HUES64 (cell line): Measurements from ENCODE around the gene CDC14C. TPM values are rescaled to one million over a fixed set of nuclear protein-coding genes. Genes with fewer than 3 reads are reported as not detected.
"Not testable (repeated sequence)": the region's sequence is repeated elsewhere in the genome, so short reads cannot be mapped to it uniquely, and the experiment has no call there.

ENCODE experiments used
- H3K27ac ChIP-seq: 2 replicates; pipeline ENCODE4 v1.7.0; 2013; ENCODE audit warnings: low read depth, low read length, inconsistent platforms
- H3K27me3 ChIP-seq: 2 replicates; pipeline ENCODE4 v1.6.1; 2013; ENCODE audit warnings: mild to moderate bottlenecking, low read length; ENCODE audit not compliant: insufficient read depth
- H3K36me3 ChIP-seq: 2 replicates; pipeline ENCODE4 v1.6.1; 2013; ENCODE audit warnings: mild to moderate bottlenecking, low read length; ENCODE audit not compliant: insufficient read depth
- H3K4me1 ChIP-seq: 2 replicates; pipeline ENCODE4 v1.6.1; 2013; ENCODE audit warnings: mild to moderate bottlenecking, low read length, moderate library complexity; ENCODE audit not compliant: insufficient read depth
- H3K4me3 ChIP-seq: 2 replicates; pipeline ENCODE4 v1.5.1; 2013; ENCODE audit warnings: mild to moderate bottlenecking, low read length, moderate library complexity
- H3K9ac ChIP-seq: 2 replicates; pipeline ENCODE4 v1.6.1; 2013; ENCODE audit warnings: mild to moderate bottlenecking, low read depth, low read length
- H3K9me3 ChIP-seq: 2 replicates; pipeline ENCODE4 v1.6.1; 2013; ENCODE audit warnings: low read depth, low read length; ENCODE audit not compliant: insufficient read depth
- WGBS: fragments of 150-250, 120-280 bp; methylation state at CpG from one replicate; pipeline ENCODE4 v1.1.7; 2013; ENCODE audit warnings: missing lambda C conversion rate; 5-methylcytosine and 5-hydroxymethylcytosine counted together
- polyA plus RNA-seq, 2 experiments: library from polyadenylated mRNA; stranded (reverse); fragments of 50-300 nt; gene quantifications; one replicate each; pipeline ENCODE4 v1.2.3, GENCODE V29; 2013

Gene CDC14C
- polyA plus RNA-seq (2013, experiment 1 of 2): not detected
- not detected for polyA plus RNA-seq (2013, experiment 2 of 2)

DNA sequence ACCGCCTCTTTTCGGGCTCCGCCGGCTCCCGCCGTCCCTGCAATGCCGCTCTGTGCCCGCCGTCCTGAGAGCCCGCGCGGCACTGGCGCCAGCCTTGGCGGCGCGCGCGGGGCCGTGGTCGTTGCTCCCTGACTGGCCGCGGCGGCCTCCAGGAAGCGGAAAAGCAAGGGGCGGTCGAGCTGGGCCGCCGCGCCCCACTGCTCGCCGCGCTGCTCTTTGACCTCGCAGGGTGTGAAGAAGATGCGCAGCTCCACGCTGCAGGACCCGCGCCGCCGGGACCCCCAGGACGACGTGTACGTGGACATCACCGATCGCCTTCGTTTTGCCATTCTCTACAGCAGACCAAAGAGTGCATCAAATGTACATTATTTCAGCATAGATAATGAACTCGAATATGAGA, at the start of gene CDC14C:
Gene CDC14C, plus strand, starts transcription at position 115 of the 400 bp plus-strand sequence. Its CDS starts 126 bp downstream, at position 241.
- H3K27ac ChIP-seq: no peak within 1 kb of the TSS
- 95% methylated on average over 46 of the region's 46 CpGs for WGBS
- H3K27me3 ChIP-seq: no peaks in the 10 kb centered on the region
- no peak within 1 kb of the TSS for H3K9ac ChIP-seq
- no peaks in the 10 kb centered on the region for H3K9me3 ChIP-seq
- H3K36me3 ChIP-seq: no peaks in the 10 kb centered on the region
- no peak within 1 kb of the TSS for H3K4me3 ChIP-seq
- no peaks in the 10 kb centered on the region for H3K4me1 ChIP-seq

- Histone ChIP-seq H3K9me3 (no peaks in the 10 kb centered on the region), H3K4me3 (no peak overlapping the region), H3K27ac (no peak overlapping the region), H3K27me3 (no peaks in the 10 kb centered on the region), H3K4me1 (no peaks in the 10 kb centered on the region), H3K9ac (no peak overlapping the region), H3K36me3 (no peaks in the 10 kb centered on the region)
- 49% methylated on average over 14 of the region's 14 CpGs for WGBS
These were observed 49.1 kb upstream of the CDC14C start for GRCh38 chr7:48875045-48875916.

- H3K27ac ChIP-seq: no peak overlapping the region
- H3K27me3 ChIP-seq: no peaks in the 10 kb centered on the region
- 100% methylated on average over 3 of the region's 3 CpGs for WGBS
- H3K4me1 ChIP-seq: no peaks in the 10 kb centered on the region
- no peak overlapping the region for H3K9ac ChIP-seq
- H3K9me3 ChIP-seq: no peaks in the 10 kb centered on the region
- no peak overlapping the region for H3K4me3 ChIP-seq
- no peaks in the 10 kb centered on the region for H3K36me3 ChIP-seq
These were observed 48.3 kb upstream of the CDC14C start for GRCh38 chr7:48876087-48876486.

- Histone ChIP-seq H3K27me3 (no peaks in the 10 kb centered on the region), H3K27ac (no peak overlapping the region), H3K4me3 (no peak overlapping the region), H3K36me3 (no peaks in the 10 kb centered on the region), H3K9ac (no peak overlapping the region), H3K9me3 (no peaks in the 10 kb centered on the region), H3K4me1 (no peaks in the 10 kb centered on the region)
- WGBS: 96% methylated on average over 2 of the region's 2 CpGs
These were observed 43.5 kb upstream of the CDC14C start for GRCh38 chr7:48880851-48881250.

DNA sequence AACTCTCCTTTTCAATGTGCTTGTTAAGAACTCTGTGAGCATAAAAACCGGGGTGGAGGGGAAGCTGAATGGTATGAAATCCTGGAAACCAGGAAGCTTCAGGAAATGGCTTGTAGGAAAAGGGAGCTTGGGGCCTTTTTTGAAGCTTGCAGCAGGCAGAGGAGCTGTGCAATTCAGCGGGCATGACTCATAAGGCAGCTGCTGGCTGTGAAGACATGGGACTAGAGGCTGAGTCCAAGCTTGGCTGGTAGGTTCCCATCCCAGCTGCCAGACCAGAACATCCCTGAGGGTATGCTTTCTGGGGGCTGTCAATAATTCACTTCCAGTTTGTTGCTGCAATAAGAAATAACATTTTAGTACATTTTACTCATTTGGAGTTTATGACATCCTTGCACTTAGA, 36.8 kb upstream of the CDC14C start:
- no peaks in the 10 kb centered on the region for H3K4me1 ChIP-seq
- no peak overlapping the region for H3K9ac ChIP-seq
- H3K27ac ChIP-seq: no peak overlapping the region
- 77% methylated on average over 2 of the region's 2 CpGs for WGBS
- no peak overlapping the region for H3K4me3 ChIP-seq
- H3K27me3 ChIP-seq: no peaks in the 10 kb centered on the region
- peaks cover 23% of the 10 kb centered on the region for H3K9me3 ChIP-seq
- H3K36me3 ChIP-seq: no peaks in the 10 kb centered on the region

GRCh38 chr7:48894574-48894973, 29.8 kb upstream of the CDC14C start:
- H3K4me3 ChIP-seq: no peak overlapping the region
- no peaks in the 10 kb centered on the region for H3K36me3 ChIP-seq
- H3K9ac ChIP-seq: no peak overlapping the region
- no peaks in the 10 kb centered on the region for H3K27me3 ChIP-seq
- H3K9me3 ChIP-seq: peaks cover 40% of the 10 kb centered on the region
- 70% methylated on average over 1 of the region's 1 CpG for WGBS
- H3K27ac ChIP-seq: no peak overlapping the region
- no peaks in the 10 kb centered on the region for H3K4me1 ChIP-seq

- Histone ChIP-seq H3K27ac (no peak overlapping the region), H3K27me3 (no peaks in the 10 kb centered on the region)
- 93% methylated on average over 2 of the region's 2 CpGs for WGBS
These were observed 24.4 kb upstream of the CDC14C start for GRCh38 chr7:48899932-48900331.

DNA sequence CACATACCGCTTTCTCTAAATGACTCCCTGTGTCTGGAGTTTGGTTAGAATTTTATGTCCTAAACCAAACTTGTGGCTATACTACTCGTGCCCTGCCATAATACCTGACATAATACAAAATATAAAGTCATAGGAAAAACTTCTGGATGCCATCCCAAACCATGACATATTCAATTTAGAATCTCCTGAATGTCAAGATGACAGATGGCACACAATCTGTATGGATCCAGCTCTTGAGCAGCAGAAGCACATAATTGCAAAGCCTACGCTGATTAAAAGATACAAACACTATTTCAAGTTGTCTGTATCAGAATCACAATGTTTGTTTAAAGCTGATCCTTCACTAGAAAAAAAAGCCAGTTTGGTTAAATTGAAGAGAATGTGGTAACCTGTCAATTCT, 22.4 kb upstream of the CDC14C start:
- no peaks in the 10 kb centered on the region for H3K36me3 ChIP-seq
- no peaks in the 10 kb centered on the region for H3K9me3 ChIP-seq
- no peak overlapping the region for H3K4me3 ChIP-seq
- 100% methylated on average over 3 of the region's 3 CpGs for WGBS
- H3K27me3 ChIP-seq: no peaks in the 10 kb centered on the region
- H3K27ac ChIP-seq: no peak overlapping the region
- no peaks in the 10 kb centered on the region for H3K4me1 ChIP-seq
- no peak overlapping the region for H3K9ac ChIP-seq

More at GRCh38 chr7:48899932-48900331, 24.4 kb upstream of the CDC14C start:
- no peaks in the 10 kb centered on the region for H3K4me1 ChIP-seq
- H3K36me3 ChIP-seq: no peaks in the 10 kb centered on the region
- H3K9me3 ChIP-seq: 0 out of 2 replicates have a peak, but pooled peaks cover 3% of the 10 kb centered on the region
- H3K9ac ChIP-seq: no peak overlapping the region
- no peak overlapping the region for H3K4me3 ChIP-seq

DNA sequence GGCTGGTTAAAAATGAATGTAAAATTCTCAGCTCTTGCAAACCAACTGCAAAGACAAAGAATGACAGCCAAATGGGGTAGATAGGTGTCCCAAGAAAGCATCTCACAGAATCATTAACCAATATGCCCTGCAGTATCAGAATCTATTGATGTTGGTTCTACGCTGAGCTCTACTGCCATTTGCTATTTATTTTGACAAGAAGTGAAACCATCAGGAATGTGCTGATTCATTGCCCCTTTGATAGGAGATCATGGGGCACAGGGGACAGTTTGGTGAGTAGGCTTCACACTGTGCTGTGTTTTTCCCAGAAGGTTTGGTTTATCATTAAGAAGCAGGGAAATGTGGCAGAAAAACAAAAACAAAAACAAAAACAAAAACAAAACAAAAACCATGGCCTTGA, 19.4 kb upstream of the CDC14C start:
- H3K4me3 ChIP-seq: no peak overlapping the region
- H3K36me3 ChIP-seq: no peaks in the 10 kb centered on the region
- no peak overlapping the region for H3K27ac ChIP-seq
- no peak overlapping the region for H3K9ac ChIP-seq
- H3K4me1 ChIP-seq: no peaks in the 10 kb centered on the region
- no peaks in the 10 kb centered on the region for H3K9me3 ChIP-seq
- WGBS: 89% methylated on average over 1 of the region's 1 CpG
- H3K27me3 ChIP-seq: no peaks in the 10 kb centered on the region

DNA sequence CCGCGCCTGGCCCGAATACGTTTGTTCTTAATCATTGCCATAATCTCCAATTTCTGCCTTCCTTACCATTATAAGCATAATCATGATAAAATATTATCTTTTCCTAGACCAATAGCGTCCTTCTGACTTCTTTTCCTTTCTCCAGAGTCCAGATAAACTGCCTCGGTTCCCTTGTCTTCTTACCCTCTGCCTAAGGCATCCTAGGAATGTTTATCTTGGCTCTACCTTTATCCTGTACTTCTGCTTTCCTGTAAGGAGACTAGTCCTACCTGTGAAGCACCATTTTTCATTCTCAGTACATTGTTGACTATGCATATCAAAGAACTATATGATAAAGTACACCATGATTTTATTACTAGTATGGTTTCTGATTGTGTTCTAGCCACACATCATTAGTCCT, 18.7 kb upstream of the CDC14C start:
- not testable (repeated sequence) for H3K36me3 ChIP-seq, H3K9me3 ChIP-seq, H3K9ac ChIP-seq, H3K4me1 ChIP-seq, H3K4me3 ChIP-seq, H3K27ac ChIP-seq, H3K27me3 ChIP-seq
- WGBS: 98% methylated on average over 6 of the region's 6 CpGs

- not testable (repeated sequence) for H3K4me1 ChIP-seq, H3K4me3 ChIP-seq, H3K27me3 ChIP-seq, H3K9ac ChIP-seq, H3K36me3 ChIP-seq, H3K27ac ChIP-seq, H3K9me3 ChIP-seq
- WGBS: 97% methylated on average over 3 of the region's 5 CpGs
These were observed 14.5 kb upstream of the CDC14C start for GRCh38 chr7:48909887-48910286.
